NCI-H1417 treated with DMSO at 0.1 percent for 48 hours (cell line): ENCODE data around the gene ZFYVE26.

Source experiments
- DNase-seq: peaks from one replicate; lab custom pipeline; 2025; lab: John Stamatoyannopoulos, UW

ZFYVE26 gene

GRCh38 chr14:67815573-67816225 is 691 bp downstream of the ZFYVE26 start:
- no peak for DNase-seq

- DNase-seq, result no peak
Measured at GRCh38 chr14:67814821-67815220, 1.6 kb downstream of the ZFYVE26 start.

GRCh38 chr14:67806246-67806645 is 10.1 kb downstream of the ZFYVE26 start:
- no peak for DNase-seq

- DNase-seq, result no peak
Measured at GRCh38 chr14:67800743-67801142, 15.6 kb downstream of the ZFYVE26 start.

GRCh38 chr14:67798731-67799130 is 17.7 kb downstream of the ZFYVE26 start:
- DNase-seq, result no peak

GRCh38 chr14:67787673-67788072 is 28.7 kb downstream of the ZFYVE26 start:
- DNase-seq, result no peak

GRCh38 chr14:67785270-67786109 is 30.9 kb downstream of the ZFYVE26 start:
- no peak for DNase-seq

GRCh38 chr14:67784244-67784823 is 32.1 kb downstream of the ZFYVE26 start:
- no peak for DNase-seq

GRCh38 chr14:67782090-67782489 is 34.3 kb downstream of the ZFYVE26 start:
- no peak for DNase-seq

- DNase-seq, result no peak
Measured at GRCh38 chr14:67778792-67779191, 37.6 kb downstream of the ZFYVE26 start.

- no peak for DNase-seq
Measured at GRCh38 chr14:67776653-67777322, 39.6 kb downstream of the ZFYVE26 start.

GRCh38 chr14:67773844-67774377 is 42.5 kb downstream of the ZFYVE26 start:
- DNase-seq, result no peak

GRCh38 chr14:67768219-67768618 is 48.2 kb downstream of the ZFYVE26 start:
- DNase-seq, result no peak

- DNase-seq, result no peak
Measured at GRCh38 chr14:67766035-67766680, 50.2 kb downstream of the ZFYVE26 start.

GRCh38 chr14:67765192-67765834 is 51.1 kb downstream of the ZFYVE26 start:
- DNase-seq, result no peak

- no peak for DNase-seq
Measured at GRCh38 chr14:67764496-67764895, 51.9 kb downstream of the ZFYVE26 start.

GRCh38 chr14:67763158-67763822 is 53.1 kb downstream of the ZFYVE26 start:
- DNase-seq, result no peak

GRCh38 chr14:67762051-67762450 is 54.3 kb downstream of the ZFYVE26 start:
- DNase-seq, result no peak

- no peak for DNase-seq
Measured at GRCh38 chr14:67759916-67760315, 56.5 kb downstream of the ZFYVE26 start.

GRCh38 chr14:67757175-67757574 is 59.2 kb downstream of the ZFYVE26 start:
- DNase-seq, result no peak

- no peak for DNase-seq
Measured at GRCh38 chr14:67756496-67756895, 59.9 kb downstream of the ZFYVE26 start.
